HepG2 (cell line): ENCODE data around the gene PLXNB2. TPM values are rescaled to one million over a fixed set of nuclear protein-coding genes. Genes with fewer than 3 reads are reported as not detected.

Experiments
- ATAC-seq: fragments of 200-7000 bp; cut with Tn5 transposase; 3 replicates; pipeline ENCODE4 v1.9.1; 2020; ENCODE audit warnings: mild to moderate bottlenecking, moderate library complexity
- BruUV-seq: library from RNA; stranded (reverse); fragments of 400-500 nt; replicated peaks from 2 replicates; lab custom pipeline; 2021; lab: Mats Ljungman, UMichigan
- CTCF ChIA-PET: fragments of 300-600 bp; formaldehyde crosslinking; extraction: SDS; loops from one replicate; lab custom pipeline; 2021; ENCODE audit warnings: low total read pairs, inconsistent platforms, low intra/inter-chr PET ratio; lab: Yijun Ruan, JAX
- POLR2A ChIA-PET: fragments of 350-600 bp; sonication (Branson Sonifier 250); formaldehyde crosslinking; loops from one replicate; lab custom pipeline; 2020; ENCODE audit warnings: antibody characterized with exemption, inconsistent platforms; lab: Yijun Ruan, JAX
- DNase-seq: peaks from one replicate; pipeline ENCODE4 v3.0.0-alpha.2; 2015; ENCODE audit warnings: low spot score
- FAIRE-seq: peaks from 3 replicates; lab custom pipeline; 2011; peaks lifted over from hg19 to GRCh38; lab: Jason Lieb, UNC
- H2AFZ ChIP-seq: one replicate; pipeline ENCODE4 v1.6.1; 2011; ENCODE audit warnings: low read length, inconsistent platforms
- H3K27ac ChIP-seq: fragments of 300-600 bp; 3 replicates; pipeline ENCODE4 v1.8.0; 2011; ENCODE audit warnings: mixed run types, mild to moderate bottlenecking, mixed read lengths, low read length, inconsistent platforms; ENCODE audit not compliant: insufficient read depth; ENCODE audit errors: extremely low read length
- H3K27me3 ChIP-seq, 2 experiments: fragments of 200-600 bp in 1 of 2; 2 replicates in 1 of 2; 3 replicates in 1 of 2; pipeline versions ENCODE4 v1.6.0 to v1.8.0; 2011; ENCODE audit warnings: low read length in 2 of 2, mild to moderate bottlenecking in 2 of 2, moderate library complexity in 2 of 2, inconsistent platforms in 1 of 2; ENCODE audit not compliant: insufficient read depth in 2 of 2, control insufficient read depth in 1 of 2
- H3K36me3 ChIP-seq, 2 experiments: fragments of 200-600 bp in 1 of 2; replicated peaks in 1 of 2; 2 replicates in 1 of 2; 3 replicates in 1 of 2; pipeline versions ENCODE4 v1.5.1 to v1.8.0; 2011; ENCODE audit warnings: low read length in 2 of 2, inconsistent platforms in 1 of 2; ENCODE audit not compliant: insufficient read depth in 2 of 2, control insufficient read depth in 1 of 2
- H3K4me1 ChIP-seq: 2 replicates; pipeline ENCODE4 v1.5.1; 2012; ENCODE audit warnings: low read length, inconsistent platforms; ENCODE audit not compliant: insufficient read depth
- H3K4me2 ChIP-seq: 2 replicates; pipeline ENCODE4 v1.6.0; 2011; ENCODE audit warnings: low read depth, low read length, inconsistent platforms
- H3K4me3 ChIP-seq, 3 experiments: fragments of 200-600 bp in 1 of 3; sonication (generic), shearing (Covaris generic) in 1 of 3; replicated peaks in 1 of 3; 2 replicates each; pipeline ENCODE4 v1.5.1; 2011 to 2016; ENCODE audit warnings: low read length in 3 of 3, inconsistent platforms in 2 of 3, low read depth in 2 of 3, mild to moderate bottlenecking in 2 of 3, control low read depth in 1 of 3, mixed read lengths in 1 of 3; ENCODE audit not compliant: insufficient read depth in 1 of 3
- H3K79me2 ChIP-seq: one replicate; pipeline ENCODE4 v1.6.1; 2011; ENCODE audit warnings: low read length, inconsistent platforms; ENCODE audit not compliant: insufficient read depth
- H3K9ac ChIP-seq: 2 replicates; pipeline ENCODE4 v1.6.0; 2011; ENCODE audit warnings: mild to moderate bottlenecking, low read depth, low read length, inconsistent platforms; ENCODE audit not compliant: insufficient read depth
- H3K9me3 ChIP-seq: 2 replicates; pipeline ENCODE4 v1.5.1; 2012; ENCODE audit warnings: mild to moderate bottlenecking, low read length
- H4K20me1 ChIP-seq: 2 replicates; pipeline ENCODE4 v1.6.0; 2011; ENCODE audit warnings: inconsistent platforms, mild to moderate bottlenecking, low read length, moderate library complexity; ENCODE audit not compliant: insufficient read depth
- AGO2 ChIP-seq: fragments of 200-400 bp; formaldehyde crosslinking; optimal IDR thresholded peaks from 2 replicates; pipeline ENCODE3; 2017; ENCODE audit warnings: mild to moderate bottlenecking, low read depth, low read length, moderate library complexity
- CAMTA2 ChIP-seq: sonication (generic); formaldehyde crosslinking; IDR thresholded peaks from 2 replicates; pipeline ENCODE4 v1.4.0; 2020; ENCODE audit warnings: mild to moderate bottlenecking, missing genetic modification reagents, borderline replicate concordance
- HNRNPL ChIP-seq: fragments of 200-400 bp; formaldehyde crosslinking; IDR thresholded peaks from 2 replicates; pipeline ENCODE4 v1.6.1; 2017; ENCODE audit warnings: mild to moderate bottlenecking, low read depth, low read length
- KLF11 ChIP-seq: IDR thresholded peaks from 2 replicates; pipeline ENCODE4 v1.6.1; 2016; ENCODE audit warnings: missing compliant biosample characterization
- POLR2AphosphoS5 ChIP-seq: IDR thresholded peaks from 2 replicates; pipeline ENCODE4 v1.6.1; 2012; ENCODE audit warnings: low read depth, low read length
- RBFOX2 ChIP-seq: fragments of 200-400 bp; formaldehyde crosslinking; IDR thresholded peaks from 2 replicates; pipeline ENCODE4 v1.6.1; 2017; ENCODE audit warnings: low read depth, mild to moderate bottlenecking, low read length
- THAP7 ChIP-seq: sonication (generic); formaldehyde crosslinking; IDR thresholded peaks from 2 replicates; pipeline ENCODE4 v1.8.1; 2023; ENCODE audit warnings: mild to moderate bottlenecking, missing genetic modification reagents
- ZNF513 ChIP-seq: sonication (generic); formaldehyde crosslinking; conservative IDR thresholded peaks from 2 replicates; pipeline ENCODE4 v1.5.0; 2020; ENCODE audit warnings: missing genetic modification reagents
- ZNF746 ChIP-seq: sonication (generic); formaldehyde crosslinking; IDR thresholded peaks from 2 replicates; pipeline ENCODE4 v1.8.0; 2022; ENCODE audit warnings: mild to moderate bottlenecking, missing genetic modification reagents
- WGBS: methylation state at CpG from one replicate; pipeline ENCODE4 v1.1.6; 2017; ENCODE audit warnings: low lambda C conversion rate; 5-methylcytosine and 5-hydroxymethylcytosine counted together
- in situ Hi-C: cut with HindIII; loops from 2 replicates; pipeline ENCODE4 v1.10.0; 2017; ENCODE audit warnings: low pct_unique_long_range_greater_than_20kb; ENCODE audit not compliant: extremely low pct_ligation_motif_present
- intact Hi-C: fragments of 100-400 bp; cut with micrococcal nuclease; formaldehyde crosslinking; loops from one replicate; pipeline ENCODE4 v1.10.0; 2022; ENCODE audit not compliant: unreplicated experiment
- polyA plus RNA-seq, 8 experiments: library from polyadenylated mRNA; depleted of rRNA in 3 of 8; stranded (reverse) in 7 of 8; unstranded in 1 of 8; fragments of >200 nt; fragmentation: Illumina TruSeq in 4 of 8; extraction: Trizol in 4 of 8; gene quantifications; 2 replicates each; pipeline versions ENCODE4 v1.2.1 to v1.2.3, GENCODE V29; 2011 to 2016; ENCODE audit warnings: low read depth in 4 of 8, missing spikeins in 1 of 8, mixed read lengths in 1 of 8; ENCODE audit not compliant: insufficient read depth in 1 of 8
- total RNA-seq, 5 experiments: library from RNA; depleted of rRNA; stranded (reverse); fragments of >200 nt; fragmentation: Illumina TruSeq; extraction: Trizol; gene quantifications; 2 replicates each; pipeline ENCODE4 v1.2.3, GENCODE V29; 2016; ENCODE audit warnings: low read depth in 1 of 5

Gene PLXNB2
- total and polyA plus RNA-seq, 2 of the 13 experiments (the other 11 are each of a cell fraction or from before 2014, with no cell fraction given): 32.6 to 68.9 TPM

GRCh38 chr22:50317674-50318073 is 10.2 kb upstream of the PLXNB2 start:
- WGBS: 0% methylated on average over 2 of the region's 7 CpGs
- Histone ChIP-seq H3K4me3 (no peak overlapping the region), H3K79me2 (no peaks in the 10 kb centered on the region), H3K4me1 (peaks cover 72% of the 10 kb centered on the region), H3K9ac (no peak overlapping the region), H3K4me2 (no peak overlapping the region), H4K20me1 (no peaks in the 10 kb centered on the region), H3K36me3 (no peaks in the 10 kb centered on the region), H3K27ac (no peak overlapping the region), H2AFZ (no peak overlapping the region), H3K27me3 (peaks cover 0 to 1% of the 10 kb centered on the region in 2 experiments; a peak in 3 of 5 replicates), H3K9me3 (no peaks in the 10 kb centered on the region)
- DNase-seq (no peak), FAIRE-seq (no peak), ATAC-seq (no peak)
- intact Hi-C loops (no loop called here), in situ Hi-C loops (no loop called here)
- ChIA-PET POLR2A (no interaction called here), CTCF (interaction anchor here (1.5 kb wide), 1 partner anchor 41 kb away, joined by 3 read pairs; no protein-coding TSS in a partner anchor)
- no peak for TF ChIP-seq RBFOX2
- TF ChIP-seq POLR2AphosphoS5: no peak
- TF ChIP-seq AGO2: peak; percentile 26
- TF ChIP-seq ZNF513 (CRISPR knock-in tag): no peak
- TF ChIP-seq THAP7 (CRISPR knock-in tag): no peak
- no peak for TF ChIP-seq ZNF746 (CRISPR knock-in tag)
- TF ChIP-seq KLF11 (CRISPR knock-in tag): no peak
- 0 out of 2 replicates have a peak, but pooled peaks have one; percentile 36 for TF ChIP-seq HNRNPL
- no peak for TF ChIP-seq CAMTA2
- no TSS peak for BruUV-seq
